ENCODE results near the gene INPP4A. TPM values are rescaled to one million over a fixed set of nuclear protein-coding genes. Genes with fewer than 3 reads are reported as not detected.

The INPP4A gene
- total and polyA plus RNA-seq, 2 of the 13 experiments (the other 11 are each of a cell fraction or from before 2014, with no cell fraction given), result 10.1 to 10.9 TPM

- Histone ChIP-seq H3K27me3 (ENCODE audit: control insufficient read depth in 1 of 2, insufficient read depth in 2 of 2, low read length in 2 of 2) (no peaks in the 10 kb centered on the region), H3K79me2 (ENCODE audit: insufficient read depth, low read length) (no peaks in the 10 kb centered on the region), H4K20me1 (ENCODE audit: insufficient read depth, low read length) (no peaks in the 10 kb centered on the region), H3K4me3 (replicated peaks in 1 of 3; ENCODE audit: insufficient read depth in 1 of 3, low read depth in 2 of 3, low read length in 3 of 3) (no peak overlapping the region), H3K36me3 (replicated peaks in 1 of 2; ENCODE audit: control insufficient read depth in 1 of 2, insufficient read depth in 2 of 2, low read length in 2 of 2) (no peaks in the 10 kb centered on the region; a peak in 1 of 5 replicates), H3K9ac (ENCODE audit: insufficient read depth, low read depth, low read length) (no peak overlapping the region), H3K4me1 (ENCODE audit: insufficient read depth, low read length) (peaks cover 20% of the 10 kb centered on the region), H3K9me3 (ENCODE audit: low read length) (no peaks in the 10 kb centered on the region), H3K4me2 (ENCODE audit: low read depth, low read length) (no peak overlapping the region), H2AFZ (ENCODE audit: low read length) (no peak overlapping the region), H3K27ac (ENCODE audit: extremely low read length, insufficient read depth, low read length) (no peak overlapping the region)
- ChIA-PET CTCF (ENCODE audit: low intra/inter-chr PET ratio, low total read pairs) (no interaction called here), POLR2A (no interaction called here)
- in situ Hi-C loops (cut with HindIII; ENCODE audit: extremely low pct_ligation_motif_present, low pct_unique_long_range_greater_than_20kb), result no loop called here
- intact Hi-C loops (cut with micrococcal nuclease; ENCODE audit: unreplicated experiment), result no loop called here
- BruUV-seq (replicated peaks), result no TSS peak
- DNase-seq (ENCODE audit: low spot score) (no peak), FAIRE-seq (no peak), ATAC-seq (no peak)
- TF ChIP-seq AGO2 (optimal IDR thresholded peaks at IDR 0.05; ENCODE audit: low read depth, low read length) (no peak), BORCS8-MEF2B (CRISPR knock-in tag; IDR thresholded peaks at IDR 0.05) (no peak), SYNCRIP (IDR thresholded peaks at IDR 0.05; ENCODE audit: insufficient read depth, low read depth, low read length) (no peak), MATR3 (CRISPR knock-in tag; IDR thresholded peaks at IDR 0.05) (no peak), EED (CRISPR knock-in tag; IDR thresholded peaks at IDR 0.05) (no peak), GTF2F1 (IDR thresholded peaks at IDR 0.05; ENCODE audit: low read length) (no peak), U2AF2 (IDR thresholded peaks at IDR 0.05; ENCODE audit: low read depth, low read length) (no peak), CBX5 (CRISPR knock-in tag; IDR thresholded peaks at IDR 0.05; ENCODE audit: borderline replicate concordance) (no peak), PRPF4 (IDR thresholded peaks at IDR 0.05; ENCODE audit: low read depth, low read length, poor library complexity, severe bottlenecking) (no peak), ISX (CRISPR knock-in tag; conservative IDR thresholded peaks at IDR 0.05) (no peak), ZNF562 (CRISPR knock-in tag; IDR thresholded peaks at IDR 0.05; ENCODE audit: borderline replicate concordance) (no peak), MAZ (IDR thresholded peaks at IDR 0.05; ENCODE audit: borderline replicate concordance, low read depth, low read length) (no peak), MAZ (CRISPR knock-in tag; IDR thresholded peaks at IDR 0.05; ENCODE audit: low read depth) (no peak), ZNF776 (CRISPR knock-in tag; IDR thresholded peaks at IDR 0.05) (no peak)
- TF ChIP-seq, protein P1, sequence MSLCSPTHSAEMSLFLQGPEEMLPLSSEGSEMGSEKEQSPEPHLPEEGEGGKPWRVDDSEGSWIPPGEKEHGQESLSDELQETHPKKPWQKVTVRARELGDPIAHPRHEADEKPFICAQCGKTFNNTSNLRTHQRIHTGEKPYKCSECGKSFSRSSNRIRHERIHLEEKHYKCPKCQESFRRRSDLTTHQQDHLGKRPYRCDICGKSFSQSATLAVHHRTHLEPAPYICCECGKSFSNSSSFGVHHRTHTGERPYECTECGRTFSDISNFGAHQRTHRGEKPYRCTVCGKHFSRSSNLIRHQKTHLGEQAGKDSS (CRISPR knock-in tag; IDR thresholded peaks at IDR 0.05; ENCODE audit: borderline replicate concordance, low read depth), result no peak
- TF ChIP-seq, protein P2, sequence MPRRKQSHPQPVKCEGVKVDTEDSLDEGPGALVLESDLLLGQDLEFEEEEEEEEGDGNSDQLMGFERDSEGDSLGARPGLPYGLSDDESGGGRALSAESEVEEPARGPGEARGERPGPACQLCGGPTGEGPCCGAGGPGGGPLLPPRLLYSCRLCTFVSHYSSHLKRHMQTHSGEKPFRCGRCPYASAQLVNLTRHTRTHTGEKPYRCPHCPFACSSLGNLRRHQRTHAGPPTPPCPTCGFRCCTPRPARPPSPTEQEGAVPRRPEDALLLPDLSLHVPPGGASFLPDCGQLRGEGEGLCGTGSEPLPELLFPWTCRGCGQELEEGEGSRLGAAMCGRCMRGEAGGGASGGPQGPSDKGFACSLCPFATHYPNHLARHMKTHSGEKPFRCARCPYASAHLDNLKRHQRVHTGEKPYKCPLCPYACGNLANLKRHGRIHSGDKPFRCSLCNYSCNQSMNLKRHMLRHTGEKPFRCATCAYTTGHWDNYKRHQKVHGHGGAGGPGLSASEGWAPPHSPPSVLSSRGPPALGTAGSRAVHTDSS (CRISPR knock-in tag; conservative IDR thresholded peaks at IDR 0.05), result no peak
- WGBS (ENCODE audit: low lambda C conversion rate), result 94% methylated on average over 9 of the region's 9 CpGs
These were observed 35.9 kb downstream of the INPP4A start for GRCh38 chr2:98480598-98480997.
